GM10266 (cell line): ENCODE data around the gene PHLDB2.
A peak's percentile ranks its signal among the peaks of the same experiment; 100 is the strongest.
"Not testable (repeated sequence)": the region's sequence is repeated elsewhere in the genome, so short reads cannot be mapped to it uniquely, and the experiment has no call there.

ENCODE experiments used
- DNase-seq: peaks from one replicate; pipeline ENCODE4 v3.0.0; 2012; ENCODE audit errors: extremely low spot score
- CTCF ChIP-seq: IDR thresholded peaks from 2 replicates; pipeline ENCODE4 v1.5.1; 2012; ENCODE audit warnings: mild to moderate bottlenecking, low read depth; ENCODE audit not compliant: control insufficient read depth, insufficient read depth; ENCODE audit errors: missing control alignments

The PHLDB2 gene

GRCh38 chr3:111859061-111859973 lies at the start of gene PHLDB2:
PHLDB2 (plus strand) TSS chr3:111859265; CDS start chr3:111884078, 24,813 bp downstream.
- no peak for TF ChIP-seq CTCF
- peak; percentile 30 for DNase-seq

DNA sequence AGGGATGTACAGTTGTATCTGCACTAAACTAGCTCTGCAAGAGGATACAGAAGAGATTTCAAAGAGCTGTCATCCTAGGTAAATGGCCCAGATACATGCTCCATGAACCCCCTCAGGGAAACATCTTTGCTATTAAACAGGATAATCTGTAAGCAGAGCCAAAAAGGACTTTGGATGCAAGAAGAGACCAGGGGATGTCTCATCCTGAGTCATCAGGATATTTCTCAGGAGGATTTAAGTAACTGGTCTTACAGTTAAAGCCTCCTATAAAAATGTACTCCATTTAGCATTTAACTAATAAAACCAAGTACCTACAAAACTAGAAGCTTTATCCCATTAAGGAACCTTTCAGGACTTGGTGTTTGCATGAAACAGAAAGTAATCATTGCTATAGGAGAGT lies 48.2 kb upstream of the PHLDB2 start:
- no peak for DNase-seq
- TF ChIP-seq CTCF = no peak

GRCh38 chr3:111811811-111812210 lies 47.3 kb upstream of the PHLDB2 start:
- DNase-seq = no peak
- no peak for TF ChIP-seq CTCF

GRCh38 chr3:111812701-111813100 lies 46.4 kb upstream of the PHLDB2 start:
- TF ChIP-seq CTCF = no peak
- DNase-seq = no peak

- DNase-seq = no peak
- TF ChIP-seq CTCF = no peak
These were observed 45.6 kb upstream of the PHLDB2 start for GRCh38 chr3:111813441-111813840.

DNA sequence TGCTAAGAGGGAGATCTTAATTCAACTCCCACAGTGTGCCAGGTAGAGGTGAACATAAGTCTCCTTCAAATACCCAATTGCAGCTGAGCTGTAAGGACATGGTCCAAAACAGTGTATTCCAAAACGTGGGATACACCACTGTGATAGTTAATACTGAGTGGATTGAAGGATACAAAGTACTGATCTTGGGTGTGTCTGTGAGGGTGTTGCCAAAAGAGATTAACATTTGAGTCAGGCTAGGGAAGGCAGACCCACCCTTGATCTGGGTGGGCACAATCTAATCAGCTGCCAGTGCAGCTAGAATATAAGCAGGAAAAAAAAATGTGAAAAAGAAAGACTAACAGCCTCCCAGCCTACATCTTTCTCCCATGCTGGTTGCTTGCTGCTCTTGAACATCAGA lies 45.1 kb upstream of the PHLDB2 start:
- no peak for DNase-seq
- no peak for TF ChIP-seq CTCF

DNA sequence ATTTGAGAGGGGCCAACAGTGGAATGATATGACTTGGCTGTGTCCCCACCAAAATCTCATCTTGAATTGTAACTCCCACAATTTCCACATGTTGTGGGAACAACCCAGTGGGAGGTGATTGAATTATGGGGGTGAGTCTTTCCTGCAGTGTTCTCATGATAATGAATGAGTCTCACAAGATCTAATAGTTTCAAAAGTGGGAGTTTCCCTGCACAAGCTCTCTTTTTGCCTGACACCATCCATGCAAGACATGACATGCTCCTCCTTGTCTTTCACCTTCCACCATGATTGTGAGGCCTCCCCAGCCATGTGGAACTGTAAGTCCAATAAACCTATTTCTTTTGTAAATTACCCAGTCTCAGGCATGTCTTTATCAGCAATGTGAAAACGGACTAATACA lies 42.3 kb upstream of the PHLDB2 start:
- not testable (repeated sequence) for DNase-seq

DNA sequence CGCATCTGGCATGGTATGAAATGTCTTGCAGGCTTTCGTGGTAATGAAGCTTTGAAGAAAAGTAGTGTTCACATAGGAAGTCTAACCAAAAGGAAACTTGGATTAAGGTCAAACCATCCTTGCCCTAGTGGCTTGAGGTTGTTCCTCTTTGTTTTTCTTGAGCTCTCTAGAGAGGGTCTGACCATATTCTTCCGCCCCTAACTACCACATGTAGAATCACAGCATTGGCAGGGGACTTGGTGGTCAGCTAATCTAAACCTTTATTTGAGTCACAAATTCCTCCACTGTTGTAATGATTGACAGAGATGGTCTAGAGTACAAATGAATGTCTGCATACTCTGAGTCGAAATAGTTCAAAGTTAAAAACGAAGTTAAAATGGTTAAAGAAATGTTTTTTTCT lies 39.1 kb upstream of the PHLDB2 start:
- no peak for TF ChIP-seq CTCF
- DNase-seq = no peak
